T-helper 9 cell (primary cell): ENCODE results near the gene PLA2G15.

Experiments
- DNase-seq: peaks from one replicate; pipeline ENCODE4 v3.0.0-alpha.2; 2020

Gene PLA2G15

DNA sequence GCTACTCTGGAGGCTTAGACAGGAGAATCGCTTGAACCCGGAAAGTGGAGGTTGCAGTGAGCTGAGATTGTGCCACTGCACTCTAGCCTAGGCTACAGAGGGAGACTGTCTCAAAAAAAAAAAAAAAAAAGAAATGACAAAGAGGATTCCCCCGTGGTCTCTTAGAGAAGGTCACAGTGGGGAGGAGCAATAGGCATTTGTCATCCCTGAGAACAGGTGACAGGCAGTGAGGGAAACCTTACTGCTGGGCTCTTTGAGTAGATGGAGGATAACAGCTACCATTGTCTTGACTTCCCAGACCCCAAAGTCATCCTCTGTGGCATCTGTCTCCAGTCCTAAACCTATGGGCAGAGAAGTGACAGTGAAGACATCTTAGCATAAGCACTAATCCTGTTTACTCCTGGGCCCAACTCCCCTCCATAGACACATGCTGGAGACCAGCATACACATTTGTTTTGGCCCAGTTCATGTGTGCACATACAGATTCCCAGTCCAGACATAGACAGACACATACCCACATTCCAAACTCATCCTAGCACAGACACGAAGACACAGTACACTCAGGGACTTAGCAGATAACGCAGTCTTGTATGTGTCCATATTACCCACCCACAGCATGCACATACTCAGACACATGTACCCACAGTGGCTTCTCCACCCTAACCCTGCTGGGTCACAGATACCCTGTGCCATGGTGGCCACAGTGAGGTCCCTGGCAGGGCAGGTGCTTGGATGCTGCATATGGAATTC lies 11.9 kb upstream of the PLA2G15 start:
- no peak for DNase-seq

DNA sequence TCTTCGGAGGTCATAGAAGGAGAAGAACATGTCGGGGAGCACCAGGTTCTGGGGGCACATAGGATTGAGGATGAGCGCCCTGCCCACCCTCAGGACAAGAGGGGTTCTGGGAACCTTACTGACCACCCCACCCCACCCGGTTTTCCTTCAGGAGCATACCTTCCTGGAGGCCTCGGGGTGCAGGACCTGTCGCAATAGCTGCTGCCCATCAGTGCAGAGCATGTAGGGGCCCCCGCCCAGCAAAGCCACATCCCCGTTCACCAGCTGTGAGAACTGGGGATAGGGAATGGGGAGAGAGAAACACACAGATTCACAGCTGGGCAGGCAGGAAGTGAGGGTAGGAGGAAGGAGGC lies 11.4 kb upstream of the PLA2G15 start:
- no peak for DNase-seq

GRCh38 chr16:68234188-68235107 lies 10.7 kb upstream of the PLA2G15 start:
- no peak for DNase-seq

DNA sequence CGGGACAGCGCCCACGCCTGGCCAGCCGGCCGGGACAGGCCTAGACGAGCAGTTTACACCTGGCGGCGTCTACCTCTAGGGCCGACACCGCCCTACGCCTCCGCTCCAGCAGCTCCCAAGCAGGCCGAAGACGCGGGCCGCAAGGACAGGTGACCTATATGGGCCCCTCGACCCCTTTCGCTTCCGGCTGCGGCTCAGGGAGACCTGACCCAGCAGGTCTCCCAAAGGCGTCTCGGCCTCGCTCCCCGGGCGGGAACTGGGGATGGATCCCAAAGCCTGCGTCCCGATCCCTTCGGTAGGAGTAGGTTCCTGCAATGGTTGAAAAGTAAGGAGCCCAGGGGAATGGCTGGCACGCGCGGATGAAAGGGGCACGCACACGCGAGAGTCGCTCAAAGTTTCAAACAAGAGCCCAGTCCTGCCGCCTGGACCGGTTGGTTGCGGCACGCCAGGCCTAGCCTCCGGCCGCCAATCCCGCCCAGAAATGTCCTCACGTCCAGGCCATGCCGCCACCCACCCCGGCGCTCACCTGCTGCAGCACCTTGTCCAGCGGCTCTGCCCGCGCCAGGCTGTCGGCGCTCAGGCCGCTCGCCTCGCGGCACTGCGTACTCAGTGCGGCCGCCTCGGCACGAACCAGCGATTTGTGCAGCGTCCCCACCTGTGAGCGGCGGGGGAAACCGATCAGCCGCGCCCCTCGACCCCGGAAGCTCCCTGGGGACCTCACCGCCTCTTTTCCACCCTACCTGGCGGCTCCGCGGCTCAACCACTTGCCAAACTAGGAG lies 9.9 kb upstream of the PLA2G15 start:
- DNase-seq = peak; percentile 12

GRCh38 chr16:68235887-68236136 lies 9.4 kb upstream of the PLA2G15 start, which contains the start of gene ESRP2:
Gene ESRP2, minus strand, starts transcription at chr16:68236127. Its CDS starts 82 bp downstream, at chr16:68236045.
- DNase-seq = no peak

GRCh38 chr16:68236137-68236825 lies 8.9 kb upstream of the PLA2G15 start:
- DNase-seq = peak; percentile 42

GRCh38 chr16:68236826-68237242 lies 8.3 kb upstream of the PLA2G15 start:
- DNase-seq = no peak

DNA sequence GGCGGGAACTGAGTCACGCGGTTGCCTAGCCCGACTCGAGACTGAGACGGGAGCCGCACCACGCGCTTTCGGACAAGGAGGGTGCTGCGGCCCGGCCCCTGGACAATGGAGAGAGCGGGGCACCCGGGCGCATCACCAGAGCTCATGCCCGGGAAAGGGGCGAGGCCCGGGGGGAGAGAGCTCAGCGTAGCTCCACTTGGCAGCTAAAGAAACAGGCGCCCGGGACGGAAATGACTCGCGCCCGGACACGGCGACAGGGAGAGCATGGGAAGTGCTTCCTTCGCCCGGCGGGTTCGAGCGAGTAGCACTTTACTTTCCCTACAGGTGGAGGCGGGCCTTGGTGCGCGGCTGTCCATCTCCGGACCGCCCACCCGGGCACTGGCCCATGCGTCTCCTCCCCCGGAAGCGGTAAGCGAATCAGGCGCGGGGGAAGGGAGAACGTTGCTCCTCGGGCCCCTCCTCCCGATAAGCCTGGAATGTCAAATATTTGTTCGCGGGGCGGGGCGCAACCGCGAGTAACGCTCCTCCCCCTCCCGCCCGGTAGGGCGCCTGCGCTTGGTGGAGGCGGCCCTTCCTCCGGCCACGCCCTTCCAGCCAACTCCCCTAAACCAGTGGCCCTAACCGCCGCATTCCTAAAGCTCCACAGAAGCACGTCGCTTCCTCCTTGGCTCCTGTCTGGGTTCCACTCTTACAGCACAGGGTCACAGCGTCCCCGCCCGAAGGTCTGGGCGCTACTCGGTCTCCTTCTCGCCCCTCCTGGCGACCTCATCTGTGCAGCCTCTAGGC lies 7.7 kb upstream of the PLA2G15 start:
- peak; percentile 81 for DNase-seq

DNA sequence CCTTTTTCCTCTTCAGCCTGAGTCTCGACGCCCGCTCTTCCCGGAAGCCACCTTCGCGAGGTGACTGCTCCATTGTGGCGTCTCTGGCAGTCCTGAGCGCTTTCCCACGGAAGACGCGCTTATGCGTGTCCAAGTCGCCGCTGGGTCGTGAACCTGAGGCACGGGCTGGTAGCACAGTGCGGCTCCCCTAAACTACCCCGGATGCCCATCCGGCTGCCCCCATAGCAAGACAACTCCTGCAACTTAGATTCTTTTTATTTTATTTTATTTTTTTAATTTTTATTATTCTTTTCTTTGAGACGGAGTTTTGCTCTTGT lies 7.2 kb upstream of the PLA2G15 start:
- no peak for DNase-seq

GRCh38 chr16:68242085-68242484 lies 3.1 kb upstream of the PLA2G15 start:
- DNase-seq = no peak

GRCh38 chr16:68242926-68243858 lies 2.0 kb upstream of the PLA2G15 start:
- no peak for DNase-seq

- no peak for DNase-seq
Observed at GRCh38 chr16:68244481-68244902, 681 bp upstream of the PLA2G15 start.

DNA sequence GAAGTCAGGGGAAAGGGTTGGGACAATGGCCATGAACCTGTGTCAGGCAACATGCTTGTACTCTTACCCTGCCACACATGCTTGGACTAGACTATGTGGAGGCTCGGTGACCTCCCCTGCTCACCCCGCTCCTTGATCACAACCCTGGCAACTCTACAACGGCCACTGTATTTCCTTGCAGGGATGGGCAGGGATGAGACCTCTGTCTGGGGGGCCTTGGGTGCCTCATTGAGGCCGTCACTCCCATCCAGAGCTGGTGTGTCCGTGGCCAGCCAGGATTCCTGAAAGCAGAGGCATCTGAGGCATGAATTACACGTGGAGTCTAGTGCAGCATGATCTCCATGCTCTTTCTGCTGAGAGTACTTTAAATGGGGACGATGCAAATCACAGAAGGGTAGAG lies 948 bp downstream of the PLA2G15 start:
- DNase-seq = no peak

DNA sequence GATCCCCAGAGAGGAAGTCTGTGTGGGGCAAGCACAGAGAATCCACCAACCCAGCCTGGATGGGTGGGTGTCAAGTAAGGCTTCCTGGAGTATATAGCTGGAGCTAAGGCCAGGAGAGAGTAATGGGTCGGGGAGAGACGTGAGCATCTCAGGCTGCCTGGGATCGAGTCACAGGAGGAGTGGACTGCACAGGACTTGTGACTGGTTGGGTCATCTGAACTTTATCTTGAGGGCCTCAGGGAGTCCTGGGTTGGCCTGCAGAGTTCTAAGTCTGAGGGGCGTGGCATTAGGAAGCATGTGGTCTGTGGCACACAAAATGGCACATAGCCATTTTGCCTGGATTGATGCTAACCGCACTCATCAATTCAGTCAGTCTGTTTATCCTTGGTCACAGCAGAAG lies 1.5 kb downstream of the PLA2G15 start:
- DNase-seq = no peak

GRCh38 chr16:68247400-68247799 lies 2.2 kb downstream of the PLA2G15 start:
- no peak for DNase-seq

DNA sequence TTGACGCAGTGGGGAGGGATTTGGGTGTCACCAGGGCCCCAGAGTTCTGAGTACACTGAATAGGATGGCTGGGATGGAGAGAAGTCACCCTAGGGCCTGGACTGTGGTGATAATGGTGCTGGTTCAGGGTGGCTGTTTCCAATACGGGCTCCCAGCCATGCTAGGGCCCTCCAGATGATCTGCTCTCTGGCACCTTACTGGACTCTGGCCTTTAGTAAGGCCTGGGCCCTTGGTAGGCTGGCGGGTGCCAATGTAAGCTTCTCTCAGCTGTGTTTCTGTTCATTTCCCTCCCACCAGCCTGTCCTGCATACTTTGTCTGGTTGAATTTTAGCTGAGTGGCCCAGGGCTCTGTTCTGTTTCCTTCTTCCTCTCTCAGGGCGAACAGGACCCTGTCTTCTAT lies 2.8 kb downstream of the PLA2G15 start:
- DNase-seq = no peak

DNA sequence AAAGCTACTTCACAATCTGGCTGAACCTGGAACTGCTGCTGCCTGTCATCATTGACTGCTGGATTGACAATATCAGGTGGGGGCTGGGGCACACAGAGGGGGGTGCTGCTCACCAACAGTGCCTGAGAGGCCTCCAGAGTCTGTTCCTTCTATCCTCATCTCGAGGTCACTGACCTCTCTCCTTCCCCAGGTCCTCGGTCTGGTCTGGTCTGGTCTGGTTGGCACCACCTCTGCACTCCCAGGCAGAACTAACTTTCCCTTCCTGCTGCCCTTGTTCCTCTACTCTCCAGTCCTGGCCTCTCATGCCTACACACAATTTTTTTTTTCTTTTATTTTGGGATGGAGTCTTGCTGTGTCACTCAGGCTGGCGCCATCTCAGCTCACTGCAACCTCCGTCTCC lies 4.2 kb downstream of the PLA2G15 start:
- no peak for DNase-seq

- DNase-seq = no peak
Observed at GRCh38 chr16:68250951-68251350, 5.8 kb downstream of the PLA2G15 start.

DNA sequence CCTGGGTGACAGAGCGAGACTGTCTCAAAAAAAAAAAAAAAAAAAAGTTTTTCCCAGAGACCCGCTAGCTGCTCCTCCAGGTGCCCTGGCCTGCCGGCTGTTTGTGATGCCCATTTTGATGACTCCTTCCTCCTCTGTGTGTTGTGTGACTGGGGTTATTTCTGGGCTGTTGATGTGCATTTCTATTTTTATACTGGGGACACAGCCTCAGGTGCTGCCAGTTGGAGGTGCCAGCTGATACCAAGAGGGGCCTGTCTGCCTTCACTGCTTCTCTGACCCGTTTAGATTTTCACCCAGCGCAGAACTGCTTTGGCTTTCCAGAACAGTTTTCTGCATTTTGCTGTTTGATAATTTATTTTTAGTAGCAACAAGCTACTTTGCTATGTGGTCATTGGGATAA lies 6.7 kb downstream of the PLA2G15 start:
- DNase-seq = no peak

DNA sequence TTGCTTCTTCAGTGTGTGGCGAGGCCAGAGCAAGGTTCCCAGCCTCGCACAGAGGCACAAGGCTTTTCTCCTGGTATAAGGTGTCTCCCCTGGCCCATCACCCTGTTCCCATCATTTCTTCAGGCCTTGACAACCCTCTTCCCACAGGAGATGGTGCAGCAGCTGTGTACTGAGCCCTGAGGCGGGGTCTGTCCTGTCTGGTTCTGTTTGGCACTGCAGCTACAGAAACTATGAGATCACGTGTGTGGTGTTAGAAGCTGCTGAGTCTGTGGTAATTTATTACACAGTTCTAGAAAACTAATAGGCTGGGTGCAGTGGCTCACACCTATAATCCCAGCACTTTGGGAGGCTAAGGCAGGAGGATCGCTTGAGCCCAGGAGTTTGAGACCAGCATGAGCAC lies 7.2 kb downstream of the PLA2G15 start:
- no peak for DNase-seq

GRCh38 chr16:68253721-68254120 lies 8.5 kb downstream of the PLA2G15 start:
- no peak for DNase-seq
